ENCODE data around the gene PPARD.

DNA sequence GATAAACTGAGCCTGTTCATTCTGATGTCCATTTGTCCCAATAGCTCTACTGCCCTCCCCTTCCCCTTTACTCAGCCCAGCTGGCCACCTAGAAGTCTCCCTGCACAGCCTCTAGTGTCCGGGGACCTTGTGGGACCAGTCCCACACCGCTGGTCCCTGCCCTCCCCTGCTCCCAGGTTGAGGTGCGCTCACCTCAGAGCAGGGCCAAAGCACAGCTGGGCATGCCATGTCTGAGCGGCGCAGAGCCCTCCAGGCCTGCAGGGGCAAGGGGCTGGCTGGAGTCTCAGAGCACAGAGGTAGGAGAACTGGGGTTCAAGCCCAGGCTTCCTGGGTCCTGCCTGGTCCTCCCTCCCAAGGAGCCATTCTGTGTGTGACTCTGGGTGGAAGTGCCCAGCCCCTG is 85.1 kb downstream of the PPARD start:
- TF ChIP-seq, protein P1, sequence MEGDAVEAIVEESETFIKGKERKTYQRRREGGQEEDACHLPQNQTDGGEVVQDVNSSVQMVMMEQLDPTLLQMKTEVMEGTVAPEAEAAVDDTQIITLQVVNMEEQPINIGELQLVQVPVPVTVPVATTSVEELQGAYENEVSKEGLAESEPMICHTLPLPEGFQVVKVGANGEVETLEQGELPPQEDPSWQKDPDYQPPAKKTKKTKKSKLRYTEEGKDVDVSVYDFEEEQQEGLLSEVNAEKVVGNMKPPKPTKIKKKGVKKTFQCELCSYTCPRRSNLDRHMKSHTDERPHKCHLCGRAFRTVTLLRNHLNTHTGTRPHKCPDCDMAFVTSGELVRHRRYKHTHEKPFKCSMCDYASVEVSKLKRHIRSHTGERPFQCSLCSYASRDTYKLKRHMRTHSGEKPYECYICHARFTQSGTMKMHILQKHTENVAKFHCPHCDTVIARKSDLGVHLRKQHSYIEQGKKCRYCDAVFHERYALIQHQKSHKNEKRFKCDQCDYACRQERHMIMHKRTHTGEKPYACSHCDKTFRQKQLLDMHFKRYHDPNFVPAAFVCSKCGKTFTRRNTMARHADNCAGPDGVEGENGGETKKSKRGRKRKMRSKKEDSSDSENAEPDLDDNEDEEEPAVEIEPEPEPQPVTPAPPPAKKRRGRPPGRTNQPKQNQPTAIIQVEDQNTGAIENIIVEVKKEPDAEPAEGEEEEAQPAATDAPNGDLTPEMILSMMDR (IDR thresholded peaks at IDR 0.05 in 4 of 5, conservative IDR thresholded peaks at IDR 0.05 in 1 of 5): no peak
- TF ChIP-seq POLR2A (IDR thresholded peaks at IDR 0.05): no peak

Data from gastrocnemius medialis (tissue), 4 donors.